GM03348 (cell line): Measurements from ENCODE around the gene UBE2J1.
A peak's percentile ranks its signal among the peaks of the same experiment; 100 is the strongest.

Experiments used
- DNase-seq: peaks from one replicate; pipeline ENCODE4 v3.0.0; 2012; ENCODE audit warnings: low spot score

UBE2J1 gene

DNA sequence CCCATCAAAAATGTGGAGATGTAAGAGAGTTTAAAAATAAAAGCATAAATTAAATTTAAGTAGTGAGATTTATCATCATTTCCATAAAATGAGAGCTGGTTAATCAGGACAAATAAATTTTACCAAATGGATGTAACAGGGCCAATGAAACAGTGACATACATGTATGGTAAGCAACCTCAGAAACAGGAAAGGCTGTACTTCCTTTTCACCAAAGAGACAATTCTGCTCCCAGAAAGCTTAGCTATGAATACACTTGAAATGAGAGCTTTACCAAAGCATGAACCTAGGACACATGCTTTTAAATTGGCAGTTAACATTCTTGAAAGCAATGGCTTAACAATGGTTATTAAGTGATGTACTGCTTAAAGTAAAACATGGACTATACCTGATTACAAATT lies 12.1 kb upstream of the UBE2J1 start:
- DNase-seq: no peak

GRCh38 chr6:89361171-89361570 lies 8.6 kb upstream of the UBE2J1 start:
- DNase-seq: no peak

DNA sequence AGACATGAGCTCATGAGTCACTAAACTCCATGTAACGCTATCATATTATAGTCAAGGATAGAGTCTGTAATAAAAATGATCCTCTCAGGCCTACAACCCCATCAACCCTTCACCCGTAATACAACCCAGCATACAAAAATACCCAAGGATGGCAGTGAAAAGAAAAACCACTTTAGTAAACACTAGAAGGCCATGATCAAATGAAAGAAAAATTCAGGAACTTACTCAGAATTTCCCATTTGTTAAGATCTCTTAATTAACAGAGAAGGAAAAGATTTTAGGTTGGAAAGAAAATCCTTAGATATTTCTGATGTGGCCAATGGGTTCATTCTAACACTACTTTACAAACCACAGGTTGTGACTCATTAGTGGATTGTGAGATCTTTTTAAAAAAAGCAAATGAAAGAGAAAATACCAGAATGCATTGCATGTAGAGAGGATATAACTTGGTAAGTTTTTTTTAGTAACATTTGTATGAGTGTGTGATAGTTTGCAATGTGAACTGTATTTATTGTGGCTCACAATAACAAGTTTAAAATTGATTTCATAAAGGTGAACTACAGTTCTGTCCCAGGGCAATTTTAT lies 8.0 kb upstream of the UBE2J1 start:
- peak; percentile 49 for DNase-seq

DNA sequence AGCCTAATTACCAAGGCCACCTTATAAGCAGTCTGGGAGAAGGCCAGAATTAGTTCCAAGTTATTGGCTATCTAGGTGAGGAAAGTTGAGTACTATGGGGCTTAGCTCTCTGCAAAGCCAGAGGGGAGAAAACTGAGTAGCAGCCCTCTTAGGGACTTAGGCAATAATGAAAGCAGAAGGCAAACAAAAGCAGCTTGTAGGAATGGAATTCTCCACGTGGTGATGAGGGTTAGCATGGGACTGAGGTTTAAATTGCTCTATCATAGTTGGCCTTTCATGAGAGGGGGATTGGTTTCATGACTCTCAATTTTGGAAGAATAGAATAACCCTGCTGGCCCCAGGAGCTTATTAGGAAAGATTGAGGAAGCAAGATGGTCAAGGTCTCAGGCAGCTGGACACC lies 7.0 kb upstream of the UBE2J1 start:
- no peak for DNase-seq

DNA sequence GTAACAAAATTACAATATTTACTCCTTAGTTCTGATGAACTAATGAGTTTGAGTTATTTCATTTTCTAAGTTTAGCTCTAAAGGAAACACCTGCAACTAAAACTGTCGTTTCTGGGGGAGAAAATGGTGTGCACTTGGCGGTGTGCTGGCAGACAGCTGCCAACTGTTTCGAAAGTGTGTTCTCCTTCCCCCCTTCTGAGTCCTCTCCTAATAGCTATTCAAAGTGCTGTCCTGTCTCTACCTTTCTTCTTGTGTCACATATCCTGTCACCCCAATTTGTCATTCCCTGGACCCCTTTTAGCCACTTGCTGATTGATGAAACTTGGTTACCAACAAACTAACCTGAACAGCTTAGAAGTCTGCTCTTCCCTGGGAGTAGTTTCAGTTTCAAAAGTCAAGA lies 4.9 kb upstream of the UBE2J1 start:
- DNase-seq: no peak

DNA sequence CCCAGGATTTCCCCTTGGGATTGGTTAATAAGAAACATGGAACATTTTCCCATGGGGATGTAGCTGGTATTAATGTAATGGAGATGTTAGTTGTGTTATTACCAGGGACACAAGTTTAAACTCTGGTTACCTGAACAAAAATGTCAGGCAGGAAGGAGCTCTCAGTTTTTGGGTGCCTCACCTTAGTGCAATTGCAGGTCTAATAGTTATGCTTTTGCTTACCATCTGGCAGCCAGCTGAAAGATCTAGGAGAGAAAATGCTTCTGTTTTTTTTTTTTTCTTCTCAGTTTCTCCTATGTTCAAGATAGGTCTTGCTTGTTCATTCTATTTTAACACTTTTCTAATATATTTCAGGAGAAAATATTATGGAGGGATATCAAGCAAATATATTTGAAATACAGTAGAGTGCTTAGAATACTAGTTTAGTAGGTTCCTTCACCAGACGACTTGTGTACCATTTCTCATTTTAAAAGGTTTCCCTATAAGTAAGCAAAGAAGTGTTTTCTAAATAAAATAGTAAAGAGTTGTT lies 4.2 kb upstream of the UBE2J1 start:
- no peak for DNase-seq

- DNase-seq: no peak
Measured at GRCh38 chr6:89355511-89356194, 3.1 kb upstream of the UBE2J1 start.

DNA sequence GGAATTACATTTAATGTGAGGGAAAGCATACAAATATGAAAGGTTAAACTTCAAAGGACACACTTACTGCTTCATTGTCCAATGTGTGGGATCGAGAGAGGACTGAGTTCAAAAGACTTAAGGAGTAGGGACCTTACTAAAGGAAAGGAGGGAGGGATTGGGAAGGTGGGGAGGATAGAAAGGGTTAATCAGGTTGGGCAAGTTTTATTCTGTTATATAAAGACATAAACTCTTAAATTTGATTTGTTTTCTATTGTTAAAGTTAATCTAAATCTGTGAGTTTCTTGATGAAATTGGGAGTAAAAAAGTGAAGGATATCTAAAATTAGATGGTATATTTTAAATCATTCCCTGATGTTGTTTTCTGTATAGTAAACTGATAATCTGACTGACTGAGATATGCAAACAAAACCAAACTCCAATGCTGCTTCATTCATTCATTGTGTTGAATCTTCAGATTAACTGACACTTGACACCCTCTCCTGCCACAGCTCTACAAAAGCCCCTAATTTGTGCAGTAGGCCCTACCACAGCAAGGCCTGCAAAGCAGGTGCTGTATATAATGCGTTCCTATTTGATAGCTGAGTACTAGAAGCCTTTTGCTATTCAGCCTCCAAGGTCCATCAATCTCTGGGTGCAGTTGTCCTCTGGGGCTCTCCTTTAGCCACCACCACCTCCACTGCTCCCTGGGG lies 1.3 kb upstream of the UBE2J1 start:
- DNase-seq: no peak

GRCh38 chr6:89353118-89353556 lies 615 bp upstream of the UBE2J1 start:
- no peak for DNase-seq

DNA sequence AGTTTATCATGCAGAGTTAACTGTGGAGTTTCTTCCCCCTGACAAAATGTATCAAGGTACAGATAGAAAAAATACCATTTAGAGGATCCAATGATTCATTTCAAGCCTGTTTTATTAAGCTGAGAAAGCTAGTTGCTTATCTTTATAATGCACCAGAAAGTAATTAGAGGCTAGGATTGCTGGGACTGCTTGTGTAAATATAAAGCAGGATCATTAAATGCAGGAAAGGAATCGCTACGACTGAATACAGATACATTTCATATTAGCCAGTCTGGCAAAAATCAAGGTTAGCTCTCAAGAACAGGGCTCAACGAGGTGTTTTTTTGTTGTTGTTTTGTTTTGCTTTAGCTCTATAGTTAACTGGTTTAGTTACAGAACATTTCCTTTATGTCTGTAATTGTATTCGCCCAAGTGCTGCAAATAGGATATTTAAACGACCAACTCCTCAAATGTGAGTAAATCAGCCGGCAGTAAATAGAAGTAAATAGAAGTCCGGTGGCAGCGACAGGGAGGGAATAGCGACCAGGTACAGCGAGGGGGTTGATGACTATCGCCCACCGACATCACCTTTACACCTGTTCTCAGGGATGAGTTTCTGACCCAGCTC lies 748 bp downstream of the UBE2J1 start:
- DNase-seq: no peak

DNA sequence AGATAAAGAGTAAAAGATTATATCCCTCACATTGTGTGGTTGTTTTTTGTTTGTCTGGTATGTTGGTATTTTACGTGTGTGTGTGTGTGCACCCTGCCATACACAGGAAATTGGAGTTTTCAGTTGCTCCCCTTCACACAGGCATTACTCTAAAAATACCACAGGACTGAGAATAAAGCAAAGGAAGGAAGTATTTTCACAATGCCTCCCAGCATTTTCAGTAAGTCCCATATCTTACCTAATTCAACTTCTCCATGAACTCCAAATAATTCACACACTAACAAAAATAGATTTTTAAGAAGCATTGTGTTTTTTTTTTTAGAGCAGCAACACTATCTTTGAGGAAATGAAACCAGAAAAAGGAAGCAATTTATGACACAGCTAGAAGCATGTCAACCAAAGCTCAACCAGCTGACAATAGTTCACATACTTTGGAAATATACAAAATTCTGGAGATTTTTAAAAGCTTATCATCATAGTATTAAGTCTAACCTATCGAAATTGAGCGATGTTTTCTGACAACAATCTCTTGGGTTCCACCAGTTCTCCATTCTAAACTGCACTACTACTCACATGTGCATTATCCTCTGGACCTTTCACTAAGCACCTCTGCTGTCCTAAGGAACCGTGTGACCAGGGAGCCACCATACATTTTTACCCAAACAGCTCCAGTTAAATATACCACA lies 2.1 kb downstream of the UBE2J1 start:
- peak; percentile 19 for DNase-seq

- peak; percentile 14 for DNase-seq
Measured at GRCh38 chr6:89348372-89348771, 4.2 kb downstream of the UBE2J1 start.

DNA sequence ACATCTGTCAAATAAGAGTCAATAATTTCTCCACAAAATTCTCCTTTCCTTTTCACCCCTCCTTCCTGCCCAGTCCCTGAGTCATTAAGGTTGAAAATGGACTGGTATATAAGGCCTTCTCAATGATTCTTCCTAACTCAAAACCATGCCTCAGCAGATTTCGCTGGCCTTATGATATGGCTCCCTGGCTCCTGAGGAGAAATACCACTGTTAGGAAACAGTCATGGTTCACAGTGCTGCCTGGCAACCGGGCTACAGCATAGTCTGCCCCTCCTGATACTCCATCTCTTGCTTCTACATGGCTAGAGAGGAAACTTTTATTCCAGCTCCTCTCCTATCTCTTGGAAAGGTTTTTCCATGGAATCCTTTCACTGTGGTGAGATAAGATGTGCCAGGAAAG lies 4.7 kb downstream of the UBE2J1 start:
- DNase-seq: no peak

DNA sequence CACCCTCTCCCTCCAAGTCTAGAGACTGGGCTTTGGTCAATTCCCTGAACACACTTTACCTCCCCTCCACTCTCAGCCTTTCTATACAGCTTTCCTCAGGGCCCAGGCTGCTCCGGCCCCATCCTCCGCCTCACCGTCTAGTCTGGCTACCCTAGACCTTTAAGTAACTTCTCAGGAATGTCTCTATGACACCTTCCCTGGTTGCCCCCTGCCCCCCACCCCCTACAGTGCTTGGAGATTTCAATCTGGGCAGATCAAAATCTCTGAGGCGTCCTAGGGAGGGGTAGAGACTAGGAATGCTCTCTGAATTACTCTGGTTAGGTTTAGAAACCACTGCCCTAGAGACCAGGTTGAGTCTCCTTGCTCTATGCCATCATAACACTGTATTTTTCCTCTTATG lies 6.1 kb downstream of the UBE2J1 start:
- DNase-seq: no peak

- DNase-seq: no peak
Measured at GRCh38 chr6:89339565-89339964, 13.0 kb downstream of the UBE2J1 start.

DNA sequence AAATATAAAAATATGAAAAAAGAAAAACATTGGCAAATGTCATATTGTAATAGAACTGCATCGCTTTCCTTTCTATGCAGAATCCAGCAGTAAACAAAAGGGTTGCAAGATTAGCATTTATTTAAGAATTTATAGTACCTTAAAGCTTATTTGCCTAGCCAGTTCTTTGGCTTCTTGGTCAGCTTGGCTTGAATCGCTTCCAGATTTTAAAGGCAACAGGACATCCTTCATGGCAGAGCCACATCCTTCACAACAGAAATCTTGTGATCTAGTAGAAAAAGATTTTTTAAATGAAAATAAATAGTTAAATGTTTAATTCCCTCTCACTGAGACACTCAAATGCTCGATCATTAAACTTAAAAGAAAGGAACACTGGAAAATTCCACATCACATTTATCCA lies 17.4 kb downstream of the UBE2J1 start:
- DNase-seq: no peak

GRCh38 chr6:89330910-89331309 lies 21.6 kb downstream of the UBE2J1 start:
- DNase-seq: no peak

DNA sequence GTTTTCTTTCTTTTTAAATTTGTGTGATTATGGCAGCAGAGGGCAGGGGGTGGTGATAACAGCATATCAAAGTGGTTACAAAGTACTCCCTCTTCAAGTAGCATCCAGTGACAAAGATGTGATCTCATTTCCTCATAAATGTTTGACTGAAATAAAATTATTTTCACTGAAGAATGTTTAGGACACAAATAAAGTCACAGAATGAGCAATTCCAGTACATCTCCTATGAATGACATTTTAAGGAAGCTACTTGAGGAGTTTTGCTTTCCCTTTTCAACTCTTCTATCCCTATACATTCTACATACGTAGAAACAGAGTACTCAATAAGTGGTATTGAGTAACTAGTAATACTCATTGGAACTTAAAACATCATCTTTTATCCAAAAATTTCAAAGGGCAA lies 23.5 kb downstream of the UBE2J1 start:
- no peak for DNase-seq

DNA sequence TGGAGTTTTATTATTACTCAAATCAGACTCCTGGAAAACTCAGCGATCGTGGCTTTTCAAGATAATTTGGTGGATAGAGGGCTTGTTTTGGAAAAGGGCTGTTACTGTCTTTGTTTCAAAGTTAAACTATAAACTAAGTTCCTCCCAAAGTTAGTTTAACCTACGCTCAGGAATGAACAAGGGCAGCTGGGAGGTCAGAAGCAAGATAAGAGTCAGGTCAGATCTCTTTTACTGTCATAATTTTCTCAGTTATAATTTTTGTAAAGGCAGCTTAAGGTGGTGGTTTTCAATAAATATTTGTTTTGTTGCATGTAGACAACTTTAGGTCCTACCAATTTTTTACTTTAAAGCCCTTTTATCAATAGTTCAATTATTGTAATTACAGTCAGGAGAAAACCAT lies 28.2 kb downstream of the UBE2J1 start:
- no peak for DNase-seq

DNA sequence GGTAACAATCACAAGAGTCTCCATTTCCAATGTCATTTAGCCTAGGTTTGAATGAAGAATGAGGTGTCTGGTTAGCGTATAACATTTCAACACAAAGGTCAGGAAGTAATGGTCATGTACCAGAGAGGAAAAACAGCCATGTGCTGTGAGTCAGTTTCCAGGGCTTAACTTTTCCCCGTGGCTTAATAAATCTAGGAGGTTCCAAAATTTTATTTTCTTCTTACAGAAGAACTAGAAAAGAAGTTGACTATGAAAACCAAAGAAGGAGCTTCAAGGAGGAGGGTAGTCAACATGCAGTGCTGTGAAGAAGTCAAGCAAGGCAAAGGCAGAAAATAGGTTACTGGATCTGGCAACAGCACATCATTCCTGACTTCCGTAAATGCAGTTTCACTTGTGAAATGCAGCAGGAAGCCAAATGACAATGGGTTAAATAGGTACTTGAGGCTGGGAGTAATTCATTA lies 29.0 kb downstream of the UBE2J1 start:
- DNase-seq: no peak

GRCh38 chr6:89321131-89321970 lies 31.2 kb downstream of the UBE2J1 start:
- DNase-seq: no peak
